HepG2 (cell line): Measurements from ENCODE around the gene ATP9A. TPM values are rescaled to one million over a fixed set of nuclear protein-coding genes. Genes with fewer than 3 reads are reported as not detected.

Experiments
- ARID5B ChIP-seq: IDR thresholded peaks from 2 replicates; pipeline ENCODE4 v1.4.0; 2020; ENCODE audit warnings: mild to moderate bottlenecking, missing genetic modification reagents
- BCL6 ChIP-seq: IDR thresholded peaks from 2 replicates; pipeline ENCODE4 v1.6.1; 2016; ENCODE audit warnings: missing genetic modification reagents, missing compliant biosample characterization
- BRCA1 ChIP-seq: sonication (generic); formaldehyde crosslinking; IDR thresholded peaks from 2 replicates; pipeline ENCODE4 v1.4.0; 2020; ENCODE audit warnings: missing genetic modification reagents
- CTCF ChIP-seq: sonication (generic); formaldehyde crosslinking; IDR thresholded peaks from 2 replicates; pipeline ENCODE4 v1.5.0; 2020; ENCODE audit warnings: mild to moderate bottlenecking, missing genetic modification reagents, moderate library complexity
- EP300 ChIP-seq, 3 experiments: sonication (generic) in 1 of 3; formaldehyde crosslinking in 1 of 3; IDR thresholded peaks; 2 replicates each; pipeline versions ENCODE4 v1.5.1 to v1.6.1; 2011 to 2020; ENCODE audit warnings: low read depth in 2 of 3, low read length in 2 of 3, borderline replicate concordance in 1 of 3, improper control_type of control experiment in 1 of 3, mild to moderate bottlenecking in 1 of 3, missing genetic modification reagents in 1 of 3, moderate library complexity in 1 of 3
- GLMP ChIP-seq: sonication (generic); formaldehyde crosslinking; IDR thresholded peaks from 2 replicates; pipeline ENCODE4 v1.9.0; 2021; ENCODE audit warnings: missing genetic modification reagents, mild to moderate bottlenecking, borderline replicate concordance
- IRF2 ChIP-seq: IDR thresholded peaks from 2 replicates; pipeline ENCODE4 v1.6.1; 2018; ENCODE audit warnings: missing genetic modification reagents, missing compliant biosample characterization
- JUND ChIP-seq: sonication (generic); formaldehyde crosslinking; IDR thresholded peaks from 2 replicates; pipeline ENCODE4 v1.8.0; 2022; ENCODE audit warnings: mild to moderate bottlenecking, missing genetic modification reagents
- NR2F6 ChIP-seq, 2 experiments: IDR thresholded peaks; 2 replicates each; pipeline ENCODE4 v1.6.1; 2016; ENCODE audit warnings: antibody characterized with exemption in 1 of 2, mild to moderate bottlenecking in 1 of 2
- PAXIP1 ChIP-seq: sonication (generic); formaldehyde crosslinking; conservative IDR thresholded peaks from 2 replicates; pipeline ENCODE4 v1.4.0; 2020; ENCODE audit warnings: mild to moderate bottlenecking, missing genetic modification reagents, moderate library complexity
- RBFOX2 ChIP-seq: fragments of 200-400 bp; formaldehyde crosslinking; IDR thresholded peaks from 2 replicates; pipeline ENCODE4 v1.6.1; 2017; ENCODE audit warnings: low read depth, mild to moderate bottlenecking, low read length
- SOX5 ChIP-seq: IDR thresholded peaks from 2 replicates; pipeline ENCODE4 v1.6.1; 2016; ENCODE audit warnings: borderline replicate concordance
- SRSF1 ChIP-seq: fragments of 200-400 bp; formaldehyde crosslinking; optimal IDR thresholded peaks from 2 replicates; pipeline ENCODE3; 2017; ENCODE audit warnings: mild to moderate bottlenecking, low read depth, low read length, moderate library complexity
- ZFP82 ChIP-seq: sonication (generic); formaldehyde crosslinking; IDR thresholded peaks from 2 replicates; pipeline ENCODE4 v1.5.1; 2020; ENCODE audit warnings: mild to moderate bottlenecking, missing genetic modification reagents, borderline replicate concordance
- ZNF678 ChIP-seq: sonication (generic); formaldehyde crosslinking; IDR thresholded peaks from 2 replicates; pipeline ENCODE4 v1.4.0; 2020; ENCODE audit warnings: mild to moderate bottlenecking, missing genetic modification reagents
- polyA plus RNA-seq, 8 experiments: library from polyadenylated mRNA; depleted of rRNA in 3 of 8; stranded (reverse) in 7 of 8; unstranded in 1 of 8; fragments of >200 nt; fragmentation: Illumina TruSeq in 4 of 8; extraction: Trizol in 4 of 8; gene quantifications; 2 replicates each; pipeline versions ENCODE4 v1.2.1 to v1.2.3, GENCODE V29; 2011 to 2016; ENCODE audit warnings: low read depth in 4 of 8, missing spikeins in 1 of 8, mixed read lengths in 1 of 8; ENCODE audit not compliant: insufficient read depth in 1 of 8
- total RNA-seq, 5 experiments: library from RNA; depleted of rRNA; stranded (reverse); fragments of >200 nt; fragmentation: Illumina TruSeq; extraction: Trizol; gene quantifications; 2 replicates each; pipeline ENCODE4 v1.2.3, GENCODE V29; 2016; ENCODE audit warnings: low read depth in 1 of 5
- TF ChIP-seq, protein P1 (sequence below): fragments of 450-650 bp; IDR thresholded peaks from 2 replicates; pipeline ENCODE4 v1.6.1; 2017

The ATP9A gene
- total and polyA plus RNA-seq, 2 of the 13 experiments (the other 11 are each of a cell fraction or from before 2014, with no cell fraction given): 11.8 to 18.5 TPM

- TF ChIP-seq PAXIP1 (peak; percentile 62; the same call in 1 of the 2 replicates), NR2F6 (IDR thresholded peaks at IDR 0.05) (no peak), NR2F6 (CRISPR knock-in tag; IDR thresholded peaks at IDR 0.05) (0 out of 2 replicates have a peak, but pooled peaks have one; percentile 12), IRF2 (no peak), JUND (no peak), ZFP82 (CRISPR knock-in tag) (no peak), BRCA1 (CRISPR knock-in tag) (no peak), SOX5 (CRISPR knock-in tag) (peak; percentile 48; the same call in 1 of the 2 replicates), SRSF1 (no peak), RBFOX2 (no peak), ZNF678 (CRISPR knock-in tag) (no peak), EP300 (IDR thresholded peaks at IDR 0.05; ENCODE audit: low read depth in 2 of 2, low read length in 2 of 2) (peak in 1 of 2 experiments; percentile 4; a peak in 1 of 4 replicates), EP300 (CRISPR knock-in tag; IDR thresholded peaks at IDR 0.05; ENCODE audit: borderline replicate concordance) (no peak), BCL6 (CRISPR knock-in tag) (no peak), GLMP (CRISPR knock-in tag) (no peak), ARID5B (CRISPR knock-in tag) (peak; percentile 54; the same call in 1 of the 2 replicates), CTCF (CRISPR knock-in tag) (0 out of 2 replicates have a peak, but pooled peaks have one; percentile 14)
- TF ChIP-seq, protein P1, sequence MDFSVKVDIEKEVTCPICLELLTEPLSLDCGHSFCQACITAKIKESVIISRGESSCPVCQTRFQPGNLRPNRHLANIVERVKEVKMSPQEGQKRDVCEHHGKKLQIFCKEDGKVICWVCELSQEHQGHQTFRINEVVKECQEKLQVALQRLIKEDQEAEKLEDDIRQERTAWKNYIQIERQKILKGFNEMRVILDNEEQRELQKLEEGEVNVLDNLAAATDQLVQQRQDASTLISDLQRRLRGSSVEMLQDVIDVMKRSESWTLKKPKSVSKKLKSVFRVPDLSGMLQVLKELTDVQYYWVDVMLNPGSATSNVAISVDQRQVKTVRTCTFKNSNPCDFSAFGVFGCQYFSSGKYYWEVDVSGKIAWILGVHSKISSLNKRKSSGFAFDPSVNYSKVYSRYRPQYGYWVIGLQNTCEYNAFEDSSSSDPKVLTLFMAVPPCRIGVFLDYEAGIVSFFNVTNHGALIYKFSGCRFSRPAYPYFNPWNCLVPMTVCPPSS: no peak
Observed at GRCh38 chr20:51752343-51752951, 15.7 kb downstream of the ATP9A start (continued).
